Esophagus squamous epithelium (tissue), 4 donors: Measurements from ENCODE around the gene PFKL.

ENCODE experiments used
- CTCF ChIP-seq, 6 experiments: fragments of 450-650 bp in 4 of 6; fragments of 200-600 bp in 2 of 6; sonication (generic) in 2 of 6; IDR thresholded peaks; one replicate each; pipeline ENCODE4 v1.5.1; 2016 to 2019; ENCODE audit warnings: antibody characterized with exemption in 6 of 6, mild to moderate bottlenecking in 4 of 6, moderate library complexity in 4 of 6
- POLR2A ChIP-seq, 4 donors: fragments of 450-650 bp; IDR thresholded peaks; one replicate each; pipeline ENCODE4 v1.6.1; 2017; ENCODE audit warnings: antibody characterized with exemption in 4 of 4, mild to moderate bottlenecking in 4 of 4, moderate library complexity in 3 of 4

GRCh38 chr21:44291078-44291935 lies 8.5 kb upstream of the PFKL start:
- no peak for TF ChIP-seq CTCF (IDR thresholded peaks at IDR 0.05)
- no peak for TF ChIP-seq POLR2A (IDR thresholded peaks at IDR 0.05)
